ENCODE results near the gene USP32. TPM values are rescaled to one million over a fixed set of nuclear protein-coding genes. Genes with fewer than 3 reads are reported as not detected.

The USP32 gene
- total and polyA plus RNA-seq, 2 donors (not counting 3 experiments of a cell fraction or from before 2014, with no cell fraction given) = 15.7 to 52.9 TPM

GRCh38 chr17:60277258-60277657, 114.7 kb downstream of the USP32 start:
- dilution Hi-C loops (cut with MboI; ENCODE audit: extremely low pct_ligation_motif_present, low sequenced_read_pairs) (no loop called here), intact Hi-C loops (cut with micrococcal nuclease) (no loop called here)
- no peak overlapping the region for H3K27ac ChIP-seq (ENCODE audit: insufficient read depth, low read depth, low read length)
- H3K4me3 ChIP-seq (replicated peaks in 1 of 3; ENCODE audit: insufficient read depth in 1 of 3, low read depth in 1 of 3, low read length in 3 of 3) = no peak overlapping the region
- ChIA-PET POLR2A (no interaction called here), CTCF (interaction anchor here (1.3 kb wide), 1 partner anchor 46 kb away, joined by 3 read pairs; no protein-coding TSS in a partner anchor)
- DNase-seq (ENCODE audit: low read depth, low spot score) (no peak), FAIRE-seq (no peak)
- no peaks in the 10 kb centered on the region for H3K4me1 ChIP-seq (ENCODE audit: control insufficient read depth, extremely low read depth, insufficient read depth, low read length)
- H3K9me1 ChIP-seq (replicated peaks; ENCODE audit: control insufficient read depth, extremely low read depth, insufficient read depth, low read length) = no peaks in the 10 kb centered on the region
- H3K79me2 ChIP-seq (ENCODE audit: control insufficient read depth, insufficient read depth, low read length) = no peaks in the 10 kb centered on the region
- BruUV-seq (replicated peaks) = no TSS peak
- no peaks in the 10 kb centered on the region for H4K20me1 ChIP-seq (replicated peaks; ENCODE audit: control insufficient read depth, extremely low read depth, insufficient read depth, low read length)
- TF ChIP-seq MAX (IDR thresholded peaks at IDR 0.05; ENCODE audit: insufficient read depth, insufficient read length) (no peak), MYC (IDR thresholded peaks at IDR 0.05; ENCODE audit: low read depth, low read length) (no peak), CTCF (IDR thresholded peaks at IDR 0.05; ENCODE audit: extremely low read depth in 1 of 2, insufficient read depth in 1 of 2, low read depth in 1 of 2, low read length in 2 of 2) (no peak), FOS (IDR thresholded peaks at IDR 0.05; ENCODE audit: borderline replicate concordance, insufficient read depth, low read length) (no peak), EZH2 (IDR thresholded peaks at IDR 0.05; ENCODE audit: borderline replicate concordance, low read depth, low read length, severe bottlenecking) (no peak), POLR2A (IDR thresholded peaks at IDR 0.05; ENCODE audit: low read depth, low read length) (no peak), POLR2AphosphoS5 (IDR thresholded peaks at IDR 0.05; ENCODE audit: insufficient read depth, low read depth, low read length) (no peak), JUN (IDR thresholded peaks at IDR 0.05; ENCODE audit: borderline replicate concordance, insufficient read depth, insufficient read length, low read depth) (no peak), GATA2 (IDR thresholded peaks at IDR 0.05; ENCODE audit: insufficient read depth, insufficient read length, low read depth, low read length) (no peak)
- H3K27me3 ChIP-seq (ENCODE audit: control insufficient read depth in 2 of 2, insufficient read depth in 2 of 2, low read length in 2 of 2) = no peaks in the 10 kb centered on the region
- no peak overlapping the region for H3K9ac ChIP-seq (replicated peaks; ENCODE audit: extremely low read depth, insufficient read depth, low read length)
- H3K36me3 ChIP-seq (ENCODE audit: control insufficient read depth in 2 of 2, extremely low read depth in 1 of 2, insufficient read depth in 2 of 2, low read length in 2 of 2) = no peaks in the 10 kb centered on the region
- H2AFZ ChIP-seq (ENCODE audit: low read depth, low read length) = no peak overlapping the region
- H3K4me2 ChIP-seq (ENCODE audit: insufficient read depth, low read length) = no peak overlapping the region
- no peaks in the 10 kb centered on the region for H3K9me3 ChIP-seq (replicated peaks; ENCODE audit: control insufficient read depth, insufficient read depth, low read length)

Measured in endothelial cell of umbilical vein (primary cell).